ENCODE data around the gene TMC7. TPM values are rescaled to one million over a fixed set of nuclear protein-coding genes. Genes with fewer than 3 reads are reported as not detected.
"Not testable (repeated sequence)": the region's sequence is repeated elsewhere in the genome, so short reads cannot be mapped to it uniquely, and the experiment has no call there.

The TMC7 gene
- total RNA-seq, 1 donor from 2014 or later = 5.0 TPM

- H3K4me3 ChIP-seq = no peak overlapping the region
- no peaks in the 10 kb centered on the region for H3K9me3 ChIP-seq
- no peak overlapping the region for H3K27ac ChIP-seq
- H3K36me3 ChIP-seq = no peaks in the 10 kb centered on the region
- H3K4me1 ChIP-seq = no peaks in the 10 kb centered on the region
- H3K27me3 ChIP-seq = no peaks in the 10 kb centered on the region
- DNase-seq (no peak), ATAC-seq (no peak)
- intact Hi-C loops (cut with DNase I) = no loop called here
- TF ChIP-seq CTCF (IDR thresholded peaks at IDR 0.05) = no peak
These were observed 30.2 kb upstream of the TMC7 start for GRCh38 chr16:18953547-18953946.

- H3K27me3 ChIP-seq; H3K27ac ChIP-seq; H3K36me3 ChIP-seq; ATAC-seq; H3K4me3 ChIP-seq; intact Hi-C loops (cut with DNase I); H3K9me3 ChIP-seq; DNase-seq; H3K4me1 ChIP-seq: not testable (repeated sequence)
These were observed 27.7 kb upstream of the TMC7 start for GRCh38 chr16:18955874-18956580.

GRCh38 chr16:18956658-18957241 is 27.0 kb upstream of the TMC7 start:
- ATAC-seq; H3K4me3 ChIP-seq; H3K36me3 ChIP-seq; H3K9me3 ChIP-seq; H3K4me1 ChIP-seq; DNase-seq; H3K27ac ChIP-seq; H3K27me3 ChIP-seq; intact Hi-C loops (cut with DNase I): not testable (repeated sequence)

GRCh38 chr16:18958621-18959029 is 25.1 kb upstream of the TMC7 start:
- Histone ChIP-seq H3K27ac (no peak overlapping the region), H3K36me3 (no peaks in the 10 kb centered on the region), H3K4me1 (no peaks in the 10 kb centered on the region), H3K4me3 (no peak overlapping the region), H3K27me3 (no peaks in the 10 kb centered on the region), H3K9me3 (no peaks in the 10 kb centered on the region)
- DNase-seq (no peak), ATAC-seq (no peak)
- no peak for TF ChIP-seq CTCF (IDR thresholded peaks at IDR 0.05)
- intact Hi-C loops (cut with DNase I) = no loop called here

GRCh38 chr16:18959031-18959505 is 24.7 kb upstream of the TMC7 start:
- no peaks in the 10 kb centered on the region for H3K4me1 ChIP-seq
- intact Hi-C loops (cut with DNase I) = no loop called here
- no peak overlapping the region for H3K4me3 ChIP-seq
- ATAC-seq (no peak), DNase-seq (no peak)
- H3K27ac ChIP-seq = no peak overlapping the region
- H3K36me3 ChIP-seq = no peaks in the 10 kb centered on the region
- H3K27me3 ChIP-seq = no peaks in the 10 kb centered on the region
- H3K9me3 ChIP-seq = no peaks in the 10 kb centered on the region
- TF ChIP-seq CTCF (IDR thresholded peaks at IDR 0.05) = no peak

GRCh38 chr16:18965555-18965954 is 18.2 kb upstream of the TMC7 start:
- intact Hi-C loops (cut with DNase I) = no loop called here
- Histone ChIP-seq H3K9me3 (no peaks in the 10 kb centered on the region), H3K36me3 (no peaks in the 10 kb centered on the region), H3K27me3 (no peaks in the 10 kb centered on the region), H3K27ac (no peak overlapping the region), H3K4me3 (no peak overlapping the region), H3K4me1 (no peaks in the 10 kb centered on the region)
- DNase-seq = no peak
- no peak for TF ChIP-seq CTCF (IDR thresholded peaks at IDR 0.05)
- ATAC-seq = no peak

Data from upper lobe of right lung (tissue), 1 donor.